ENCODE data around the gene DHRS9.

DHRS9 gene

DNA sequence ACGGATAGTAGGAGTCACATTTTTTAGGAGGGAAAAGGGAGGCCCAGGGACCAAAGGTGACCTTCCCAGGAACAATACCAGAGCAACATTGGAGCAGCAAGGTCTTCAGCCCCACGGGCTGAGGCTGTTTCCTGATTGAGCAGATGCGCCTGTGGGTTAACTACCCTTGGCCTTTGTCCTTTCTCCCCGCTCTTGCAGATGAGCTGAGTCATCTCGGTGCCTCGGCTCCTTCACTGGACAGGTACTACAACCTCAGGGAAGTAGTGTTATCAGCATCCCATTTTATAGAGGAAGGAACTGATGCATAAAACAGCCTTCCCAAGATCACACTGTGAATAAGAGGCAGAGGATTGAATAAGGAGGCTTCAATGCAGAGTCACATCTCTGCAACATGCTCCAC lies 43.5 kb downstream of the DHRS9 start:
- DNase-seq (ENCODE audit: low spot score): no peak
- TF ChIP-seq, protein P1, sequence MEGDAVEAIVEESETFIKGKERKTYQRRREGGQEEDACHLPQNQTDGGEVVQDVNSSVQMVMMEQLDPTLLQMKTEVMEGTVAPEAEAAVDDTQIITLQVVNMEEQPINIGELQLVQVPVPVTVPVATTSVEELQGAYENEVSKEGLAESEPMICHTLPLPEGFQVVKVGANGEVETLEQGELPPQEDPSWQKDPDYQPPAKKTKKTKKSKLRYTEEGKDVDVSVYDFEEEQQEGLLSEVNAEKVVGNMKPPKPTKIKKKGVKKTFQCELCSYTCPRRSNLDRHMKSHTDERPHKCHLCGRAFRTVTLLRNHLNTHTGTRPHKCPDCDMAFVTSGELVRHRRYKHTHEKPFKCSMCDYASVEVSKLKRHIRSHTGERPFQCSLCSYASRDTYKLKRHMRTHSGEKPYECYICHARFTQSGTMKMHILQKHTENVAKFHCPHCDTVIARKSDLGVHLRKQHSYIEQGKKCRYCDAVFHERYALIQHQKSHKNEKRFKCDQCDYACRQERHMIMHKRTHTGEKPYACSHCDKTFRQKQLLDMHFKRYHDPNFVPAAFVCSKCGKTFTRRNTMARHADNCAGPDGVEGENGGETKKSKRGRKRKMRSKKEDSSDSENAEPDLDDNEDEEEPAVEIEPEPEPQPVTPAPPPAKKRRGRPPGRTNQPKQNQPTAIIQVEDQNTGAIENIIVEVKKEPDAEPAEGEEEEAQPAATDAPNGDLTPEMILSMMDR (IDR thresholded peaks at IDR 0.05; ENCODE audit: poor library complexity, severe bottlenecking): no peak

DNA sequence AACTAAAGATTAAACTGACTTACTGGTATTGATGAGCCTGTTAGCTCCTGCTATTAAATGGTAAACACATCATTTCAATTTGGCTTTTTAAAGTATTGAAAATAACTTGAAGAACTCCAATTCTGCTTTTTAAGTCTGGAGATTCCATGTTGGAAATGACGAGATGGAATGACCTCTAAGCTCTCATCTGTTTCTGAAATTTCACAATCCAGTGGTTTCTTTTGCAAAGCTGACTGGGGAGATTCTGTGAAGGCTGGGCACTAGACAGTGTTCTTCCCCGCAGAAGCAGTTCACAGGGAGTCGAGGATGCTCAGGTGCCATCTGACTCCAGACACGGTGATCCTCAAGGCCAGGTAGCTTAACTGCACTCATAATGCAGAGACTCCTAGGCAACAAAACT lies 44.7 kb downstream of the DHRS9 start:
- DNase-seq (ENCODE audit: low spot score): no peak
- TF ChIP-seq, protein P1 (IDR thresholded peaks at IDR 0.05; ENCODE audit: poor library complexity, severe bottlenecking): no peak
- no peak overlapping the region for H3K27ac ChIP-seq (ENCODE audit: poor library complexity, severe bottlenecking)
- no peaks in the 10 kb centered on the region for H3K27me3 ChIP-seq (ENCODE audit: insufficient read depth, poor library complexity, severe bottlenecking)
- no peaks in the 10 kb centered on the region for H3K9me3 ChIP-seq (ENCODE audit: severe bottlenecking)
- no peaks in the 10 kb centered on the region for H3K36me3 ChIP-seq (ENCODE audit: low read depth)
- no peaks in the 10 kb centered on the region for H3K4me1 ChIP-seq (ENCODE audit: insufficient read depth, poor library complexity, severe bottlenecking)
- H3K4me3 ChIP-seq (ENCODE audit: severe bottlenecking): no peak overlapping the region
- ATAC-seq (ENCODE audit: low read depth): no peak

More for the DNA sequence above, 43.5 kb downstream of the DHRS9 start:
- Histone ChIP-seq H3K27me3 (ENCODE audit: insufficient read depth, poor library complexity, severe bottlenecking) (no peaks in the 10 kb centered on the region), H3K36me3 (ENCODE audit: low read depth) (no peaks in the 10 kb centered on the region), H3K4me1 (ENCODE audit: insufficient read depth, poor library complexity, severe bottlenecking) (no peaks in the 10 kb centered on the region), H3K4me3 (ENCODE audit: severe bottlenecking) (no peak overlapping the region), H3K27ac (ENCODE audit: poor library complexity, severe bottlenecking) (no peak overlapping the region), H3K9me3 (ENCODE audit: severe bottlenecking) (no peaks in the 10 kb centered on the region)
- no peak for ATAC-seq (ENCODE audit: low read depth)

DNA sequence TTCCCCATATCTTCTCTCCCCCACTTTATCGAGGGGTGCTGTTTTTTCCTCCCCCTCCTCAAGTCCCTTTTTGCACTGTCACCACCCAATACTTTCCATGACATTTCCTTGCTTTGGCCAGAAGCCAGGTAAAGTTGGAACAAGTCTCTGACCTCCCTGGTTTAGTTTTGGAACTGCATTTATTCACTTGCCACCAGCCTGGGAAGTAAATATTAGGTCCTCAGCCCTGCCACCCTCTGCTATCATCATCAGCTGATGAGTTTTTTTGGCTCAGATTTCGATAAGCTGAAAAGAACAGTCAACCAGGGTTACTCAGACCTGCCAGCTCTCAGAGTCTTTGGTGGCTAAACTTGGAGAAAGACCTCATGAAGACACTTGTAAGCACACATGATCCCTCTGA lies 47.0 kb downstream of the DHRS9 start:
- Histone ChIP-seq H3K4me1 (ENCODE audit: insufficient read depth, poor library complexity, severe bottlenecking) (no peaks in the 10 kb centered on the region), H3K4me3 (ENCODE audit: severe bottlenecking) (no peak overlapping the region), H3K36me3 (ENCODE audit: low read depth) (no peaks in the 10 kb centered on the region), H3K9me3 (ENCODE audit: severe bottlenecking) (no peaks in the 10 kb centered on the region), H3K27me3 (ENCODE audit: insufficient read depth, poor library complexity, severe bottlenecking) (no peaks in the 10 kb centered on the region), H3K27ac (ENCODE audit: poor library complexity, severe bottlenecking) (no peak overlapping the region)
- TF ChIP-seq, protein P1 (IDR thresholded peaks at IDR 0.05; ENCODE audit: poor library complexity, severe bottlenecking): no peak
- DNase-seq (ENCODE audit: low spot score) (no peak), ATAC-seq (ENCODE audit: low read depth) (no peak)

DNA sequence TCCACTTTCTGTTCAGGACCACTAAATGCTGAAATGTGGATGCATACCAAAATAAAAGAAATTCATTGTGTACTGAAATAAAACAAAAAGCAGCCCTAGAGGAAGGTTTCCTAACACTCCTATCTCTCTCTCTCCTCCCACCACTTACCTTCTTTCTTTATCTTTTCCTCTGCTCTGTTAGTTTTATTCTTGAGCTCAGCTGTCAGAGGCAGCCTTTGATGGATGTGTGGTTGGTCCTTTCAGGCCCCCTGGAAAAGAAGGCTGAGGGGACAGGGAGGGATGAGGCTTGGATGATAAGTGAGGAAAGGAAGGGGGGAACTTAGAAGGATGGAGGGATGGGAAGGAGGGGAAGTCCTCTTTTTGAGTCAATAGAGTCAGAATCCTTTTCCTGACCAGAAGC lies 47.6 kb downstream of the DHRS9 start:
- no peak for DNase-seq (ENCODE audit: low spot score)
- no peak for ATAC-seq (ENCODE audit: low read depth)

DNA sequence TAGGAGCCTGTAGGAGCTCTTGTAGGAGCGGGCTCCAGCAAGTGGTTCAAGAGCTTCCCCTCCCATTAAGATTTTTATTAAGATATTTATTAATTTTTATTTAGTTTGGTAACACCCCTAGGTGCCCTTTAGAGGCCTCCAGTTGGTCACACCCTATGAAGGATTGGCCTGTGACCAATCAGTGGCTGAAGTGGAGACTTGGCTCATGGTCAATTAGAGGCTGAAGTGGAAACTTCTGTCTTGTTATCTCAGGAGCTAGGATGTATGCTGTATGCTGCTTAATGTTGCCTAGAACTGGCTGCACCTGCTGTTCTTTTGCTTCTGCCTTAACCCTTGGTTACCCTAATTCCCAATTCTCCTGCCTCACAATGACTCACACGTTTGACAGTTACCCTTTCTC lies 48.7 kb downstream of the DHRS9 start:
- no peaks in the 10 kb centered on the region for H3K27me3 ChIP-seq (ENCODE audit: insufficient read depth, poor library complexity, severe bottlenecking)
- H3K4me1 ChIP-seq (ENCODE audit: insufficient read depth, poor library complexity, severe bottlenecking): no peaks in the 10 kb centered on the region
- no peak overlapping the region for H3K4me3 ChIP-seq (ENCODE audit: severe bottlenecking)
- DNase-seq (ENCODE audit: low spot score) (no peak), ATAC-seq (ENCODE audit: low read depth) (no peak)
- no peaks in the 10 kb centered on the region for H3K36me3 ChIP-seq (ENCODE audit: low read depth)
- no peak overlapping the region for H3K27ac ChIP-seq (ENCODE audit: poor library complexity, severe bottlenecking)
- TF ChIP-seq, protein P1 (IDR thresholded peaks at IDR 0.05; ENCODE audit: poor library complexity, severe bottlenecking): no peak
- H3K9me3 ChIP-seq (ENCODE audit: severe bottlenecking): no peaks in the 10 kb centered on the region

More for the DNA sequence above, 47.6 kb downstream of the DHRS9 start:
- Histone ChIP-seq H3K4me1 (ENCODE audit: insufficient read depth, poor library complexity, severe bottlenecking) (no peaks in the 10 kb centered on the region), H3K27ac (ENCODE audit: poor library complexity, severe bottlenecking) (no peak overlapping the region), H3K9me3 (ENCODE audit: severe bottlenecking) (no peaks in the 10 kb centered on the region), H3K4me3 (ENCODE audit: severe bottlenecking) (no peak overlapping the region), H3K36me3 (ENCODE audit: low read depth) (no peaks in the 10 kb centered on the region), H3K27me3 (ENCODE audit: insufficient read depth, poor library complexity, severe bottlenecking) (no peaks in the 10 kb centered on the region)
- TF ChIP-seq, protein P1 (IDR thresholded peaks at IDR 0.05; ENCODE audit: poor library complexity, severe bottlenecking): no peak
